ENCODE data around the gene COL28A1. TPM values are rescaled to one million over a fixed set of nuclear protein-coding genes. Genes with fewer than 3 reads are reported as not detected.

The COL28A1 gene
- total and polyA plus RNA-seq, 7 donors = 0.29 to 6.3 (median 1.9) TPM

GRCh38 chr7:7427363-7427762, 108.3 kb downstream of the COL28A1 start:
- ATAC-seq = no peak
- intact Hi-C loops (cut with DNase I) = loop anchor here (5.0 to 10.0 kb wide), 3 partner anchors 787 to 870 kb away; no protein-coding TSS in a partner anchor
- 30 to 38% (median 31%) methylated on average over 1 of the region's 1 CpG for WGBS, 3 donors
- Histone ChIP-seq H3K9me3 (no peaks in the 10 kb centered on the region), H3K27me3 (ENCODE audit: insufficient read depth in 3 of 3, low read length in 2 of 3) (no peaks in the 10 kb centered on the region), H3K27ac (no peak overlapping the region), H3K36me3 (ENCODE audit: insufficient read depth in 1 of 2, low read depth in 1 of 2) (no peaks in the 10 kb centered on the region), H3K4me1 (no peaks in the 10 kb centered on the region), H3K4me3 (no peak overlapping the region)
- TF ChIP-seq CTCF (IDR thresholded peaks at IDR 0.05) = no peak
- DNase-seq = no peak

GRCh38 chr7:7426676-7427075, 109.0 kb downstream of the COL28A1 start:
- H3K27ac ChIP-seq = no peak overlapping the region
- 71 to 88% (median 86%) methylated on average over 2 of the region's 2 CpGs for WGBS, 3 donors
- no peak overlapping the region for H3K4me3 ChIP-seq
- DNase-seq (no peak), ATAC-seq (no peak)
- no peaks in the 10 kb centered on the region for H3K4me1 ChIP-seq
- no peaks in the 10 kb centered on the region for H3K27me3 ChIP-seq (ENCODE audit: insufficient read depth in 3 of 3, low read length in 2 of 3)
- H3K9me3 ChIP-seq = no peaks in the 10 kb centered on the region
- no peaks in the 10 kb centered on the region for H3K36me3 ChIP-seq (ENCODE audit: insufficient read depth in 1 of 2, low read depth in 1 of 2)
- no peak for TF ChIP-seq CTCF (IDR thresholded peaks at IDR 0.05)
- intact Hi-C loops (cut with DNase I) = loop anchor here (5.0 to 10.0 kb wide), 3 partner anchors 788 to 871 kb away; no protein-coding TSS in a partner anchor

- whole genome bisulfite sequencing, 3 donors = 80 to 88% (median 80%) methylated on average over 7 of the region's 7 CpGs
- no peak for ATAC-seq
- intact Hi-C loops (cut with DNase I) = loop anchor here (2.0 to 10.0 kb wide), 4 partner anchors 115 to 872 kb away; no protein-coding TSS in a partner anchor
- Histone ChIP-seq H3K9me3 (no peaks in the 10 kb centered on the region), H3K4me1 (no peaks in the 10 kb centered on the region), H3K4me3 (no peak overlapping the region), H3K27ac (no peak overlapping the region), H3K36me3 (ENCODE audit: insufficient read depth in 1 of 2, low read depth in 1 of 2) (no peaks in the 10 kb centered on the region), H3K27me3 (ENCODE audit: insufficient read depth in 3 of 3, low read length in 2 of 3) (no peaks in the 10 kb centered on the region)
- DNase-seq = no peak
- TF ChIP-seq CTCF (IDR thresholded peaks at IDR 0.05) = no peak
Observed at GRCh38 chr7:7425321-7425720, 110.4 kb downstream of the COL28A1 start.

GRCh38 chr7:7424151-7424873, 111.4 kb downstream of the COL28A1 start:
- DNase-seq = peak; percentile 37 to 59
- intact Hi-C loops (cut with DNase I) = loop anchor here (2.0 to 10.0 kb wide), 5 partner anchors 113 to 870 kb away; partner anchors contain the start of gene COL28A1 (in 1 of the 2)
- 34 to 42% (median 36%) methylated on average over 14 of the region's 14 CpGs for WGBS, 3 donors

More at GRCh38 chr7:7424151-7424873, 111.4 kb downstream of the COL28A1 start:
- peak; percentile 76 to 98 (median 90) for ATAC-seq
- peaks cover 0 to 4% of the 10 kb centered on the region in 2 donors for H3K36me3 ChIP-seq (ENCODE audit: insufficient read depth in 1 of 2, low read depth in 1 of 2)
- no peaks in the 10 kb centered on the region for H3K9me3 ChIP-seq
- H3K27me3 ChIP-seq (ENCODE audit: insufficient read depth in 3 of 3, low read length in 2 of 3) = no peaks in the 10 kb centered on the region
- no peaks in the 10 kb centered on the region for H3K4me1 ChIP-seq
- H3K4me3 ChIP-seq = peak overlapping the region; percentile 49
- peak; percentile 74 for TF ChIP-seq CTCF (IDR thresholded peaks at IDR 0.05)
- no peak overlapping the region for H3K27ac ChIP-seq

Measured in psoas muscle (tissue), 8 donors.